GM13976 (cell line): ENCODE results near the gene ADAMTS8.
A peak's percentile ranks its signal among the peaks of the same experiment; 100 is the strongest.

Experiments used
- DNase-seq: peaks from one replicate; pipeline ENCODE4 v3.0.0; 2012; ENCODE audit warnings: low spot score
- in situ Hi-C: fragments of 300-500 bp; cut with MboI; formaldehyde crosslinking; loops from one replicate; pipeline ENCODE4 v1.12.0; 2022; ENCODE audit warnings: low sequenced_read_pairs, mixed read lengths, inconsistent platforms; ENCODE audit not compliant: unreplicated experiment
- TF ChIP-seq, protein P1 (sequence below): IDR thresholded peaks from 2 replicates; pipeline ENCODE4 v1.5.1; 2012; ENCODE audit warnings: borderline replicate concordance, mild to moderate bottlenecking; ENCODE audit not compliant: insufficient read depth; ENCODE audit errors: extremely low read depth, missing control alignments, control extremely low read depth

The ADAMTS8 gene

GRCh38 chr11:130421199-130421585, 7.2 kb downstream of the ADAMTS8 start:
- TF ChIP-seq, protein P1, sequence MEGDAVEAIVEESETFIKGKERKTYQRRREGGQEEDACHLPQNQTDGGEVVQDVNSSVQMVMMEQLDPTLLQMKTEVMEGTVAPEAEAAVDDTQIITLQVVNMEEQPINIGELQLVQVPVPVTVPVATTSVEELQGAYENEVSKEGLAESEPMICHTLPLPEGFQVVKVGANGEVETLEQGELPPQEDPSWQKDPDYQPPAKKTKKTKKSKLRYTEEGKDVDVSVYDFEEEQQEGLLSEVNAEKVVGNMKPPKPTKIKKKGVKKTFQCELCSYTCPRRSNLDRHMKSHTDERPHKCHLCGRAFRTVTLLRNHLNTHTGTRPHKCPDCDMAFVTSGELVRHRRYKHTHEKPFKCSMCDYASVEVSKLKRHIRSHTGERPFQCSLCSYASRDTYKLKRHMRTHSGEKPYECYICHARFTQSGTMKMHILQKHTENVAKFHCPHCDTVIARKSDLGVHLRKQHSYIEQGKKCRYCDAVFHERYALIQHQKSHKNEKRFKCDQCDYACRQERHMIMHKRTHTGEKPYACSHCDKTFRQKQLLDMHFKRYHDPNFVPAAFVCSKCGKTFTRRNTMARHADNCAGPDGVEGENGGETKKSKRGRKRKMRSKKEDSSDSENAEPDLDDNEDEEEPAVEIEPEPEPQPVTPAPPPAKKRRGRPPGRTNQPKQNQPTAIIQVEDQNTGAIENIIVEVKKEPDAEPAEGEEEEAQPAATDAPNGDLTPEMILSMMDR = no peak
- in situ Hi-C loops = loop anchor here (10.0 to 25.0 kb wide), 2 partner anchors 206 to 484 kb away; no protein-coding TSS in a partner anchor
- no peak for DNase-seq

DNA sequence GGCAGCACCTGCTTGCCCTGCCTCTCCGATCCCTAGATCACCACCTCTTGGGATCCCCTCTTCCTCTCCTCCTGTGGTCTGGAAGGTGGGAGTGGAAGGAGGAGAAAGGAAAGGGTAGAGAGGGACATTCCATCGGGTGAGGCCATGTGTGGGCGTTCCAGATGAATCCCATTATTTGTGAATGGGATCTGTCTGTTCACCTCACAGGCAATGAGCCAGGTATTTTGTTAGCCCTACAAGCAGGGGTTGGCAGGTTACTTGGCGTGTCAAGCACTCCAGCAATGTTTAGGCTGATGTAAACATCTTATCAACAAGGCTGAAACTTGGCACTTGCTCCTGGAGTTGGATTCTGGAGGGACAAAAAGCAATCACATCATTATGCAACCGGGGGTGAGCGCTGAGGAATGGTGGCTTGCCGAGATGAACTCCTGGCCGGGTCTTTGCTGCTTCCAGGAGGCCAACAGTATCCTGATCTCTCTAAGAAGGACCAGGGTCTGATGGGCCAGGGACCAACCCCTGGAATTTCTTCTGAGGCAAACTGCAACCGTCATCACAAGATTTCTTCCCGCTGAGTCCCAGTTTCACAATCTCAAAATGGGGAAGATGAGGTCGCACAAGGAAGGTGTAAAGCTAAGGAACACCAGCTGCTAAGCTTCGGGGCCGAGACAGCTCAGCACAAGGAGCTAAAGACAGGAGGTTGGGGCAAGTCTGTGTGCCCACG, 7.8 kb downstream of the ADAMTS8 start:
- no peak for DNase-seq
- TF ChIP-seq, protein P1 = no peak
- in situ Hi-C loops = loop anchor here (10.0 to 25.0 kb wide), 2 partner anchors 206 to 483 kb away; no protein-coding TSS in a partner anchor

GRCh38 chr11:130418756-130419155, 9.7 kb downstream of the ADAMTS8 start:
- in situ Hi-C loops = loop anchor here (25.0 kb wide), 1 partner anchor 481 kb away; no protein-coding TSS in a partner anchor
- no peak for DNase-seq
- TF ChIP-seq, protein P1 = no peak

- DNase-seq = no peak
- TF ChIP-seq, protein P1 = no peak
- in situ Hi-C loops = loop anchor here (25.0 kb wide), 1 partner anchor 481 kb away; no protein-coding TSS in a partner anchor
These were observed 10.2 kb downstream of the ADAMTS8 start for GRCh38 chr11:130418210-130418609.

DNA sequence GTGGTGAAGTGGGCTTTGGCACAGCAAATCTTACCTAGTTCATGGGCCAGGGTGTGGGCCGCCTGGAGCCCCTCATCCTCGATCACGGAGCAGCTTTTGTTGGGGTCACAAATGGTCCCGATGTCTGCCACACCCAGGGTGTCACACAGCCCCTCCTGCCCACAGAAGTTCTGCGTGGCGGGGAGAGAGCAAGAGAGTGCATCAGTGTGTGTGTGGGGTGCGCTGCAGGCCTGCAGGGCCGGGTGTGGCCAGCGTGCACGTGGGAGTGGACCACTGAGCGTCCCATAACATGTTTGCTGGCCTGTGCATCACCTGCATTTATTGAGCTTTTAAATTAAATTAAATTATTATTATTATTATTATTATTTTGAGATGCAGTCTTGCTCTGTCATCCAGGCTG, 11.5 kb downstream of the ADAMTS8 start:
- DNase-seq = no peak
- in situ Hi-C loops = loop anchor here (25.0 kb wide), 1 partner anchor 480 kb away; no protein-coding TSS in a partner anchor
- TF ChIP-seq, protein P1 = no peak

DNA sequence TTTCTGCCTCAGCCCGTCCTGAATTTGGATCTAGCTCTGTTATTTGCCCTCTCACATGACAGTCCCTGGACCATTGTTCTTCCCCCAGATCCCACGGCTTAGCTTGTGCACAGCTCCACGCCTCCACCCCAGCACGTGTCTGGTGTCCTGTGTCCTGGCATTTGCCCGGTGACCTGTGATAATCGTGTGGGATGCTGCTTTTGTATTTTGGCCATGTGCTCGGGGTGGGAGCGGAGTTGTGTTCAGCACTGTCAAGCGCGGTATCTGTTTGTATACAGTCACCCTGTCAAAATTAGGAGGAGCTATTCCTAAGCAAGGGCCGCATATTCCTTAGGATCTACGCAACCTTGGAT, 11.9 kb downstream of the ADAMTS8 start:
- in situ Hi-C loops = loop anchor here (25.0 kb wide), 1 partner anchor 479 kb away; no protein-coding TSS in a partner anchor
- TF ChIP-seq, protein P1 = no peak
- DNase-seq = peak; percentile 18
